LNCAP (cell line): Measurements from ENCODE around the gene SLC6A8.

Source experiments
- TF ChIP-seq, protein P1 (sequence below): fragments of 450-650 bp; IDR thresholded peaks from 2 replicates; pipeline ENCODE4 v1.5.1; 2017; ENCODE audit warnings: mild to moderate bottlenecking

SLC6A8 gene

GRCh38 chrX:153641627-153642026 lies 46.1 kb upstream of the SLC6A8 start:
- TF ChIP-seq, protein P1, sequence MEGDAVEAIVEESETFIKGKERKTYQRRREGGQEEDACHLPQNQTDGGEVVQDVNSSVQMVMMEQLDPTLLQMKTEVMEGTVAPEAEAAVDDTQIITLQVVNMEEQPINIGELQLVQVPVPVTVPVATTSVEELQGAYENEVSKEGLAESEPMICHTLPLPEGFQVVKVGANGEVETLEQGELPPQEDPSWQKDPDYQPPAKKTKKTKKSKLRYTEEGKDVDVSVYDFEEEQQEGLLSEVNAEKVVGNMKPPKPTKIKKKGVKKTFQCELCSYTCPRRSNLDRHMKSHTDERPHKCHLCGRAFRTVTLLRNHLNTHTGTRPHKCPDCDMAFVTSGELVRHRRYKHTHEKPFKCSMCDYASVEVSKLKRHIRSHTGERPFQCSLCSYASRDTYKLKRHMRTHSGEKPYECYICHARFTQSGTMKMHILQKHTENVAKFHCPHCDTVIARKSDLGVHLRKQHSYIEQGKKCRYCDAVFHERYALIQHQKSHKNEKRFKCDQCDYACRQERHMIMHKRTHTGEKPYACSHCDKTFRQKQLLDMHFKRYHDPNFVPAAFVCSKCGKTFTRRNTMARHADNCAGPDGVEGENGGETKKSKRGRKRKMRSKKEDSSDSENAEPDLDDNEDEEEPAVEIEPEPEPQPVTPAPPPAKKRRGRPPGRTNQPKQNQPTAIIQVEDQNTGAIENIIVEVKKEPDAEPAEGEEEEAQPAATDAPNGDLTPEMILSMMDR = no peak

GRCh38 chrX:153642051-153642654 lies 45.6 kb upstream of the SLC6A8 start:
- TF ChIP-seq, protein P1 = no peak

GRCh38 chrX:153642655-153643430 lies 44.9 kb upstream of the SLC6A8 start:
- TF ChIP-seq, protein P1 = no peak

DNA sequence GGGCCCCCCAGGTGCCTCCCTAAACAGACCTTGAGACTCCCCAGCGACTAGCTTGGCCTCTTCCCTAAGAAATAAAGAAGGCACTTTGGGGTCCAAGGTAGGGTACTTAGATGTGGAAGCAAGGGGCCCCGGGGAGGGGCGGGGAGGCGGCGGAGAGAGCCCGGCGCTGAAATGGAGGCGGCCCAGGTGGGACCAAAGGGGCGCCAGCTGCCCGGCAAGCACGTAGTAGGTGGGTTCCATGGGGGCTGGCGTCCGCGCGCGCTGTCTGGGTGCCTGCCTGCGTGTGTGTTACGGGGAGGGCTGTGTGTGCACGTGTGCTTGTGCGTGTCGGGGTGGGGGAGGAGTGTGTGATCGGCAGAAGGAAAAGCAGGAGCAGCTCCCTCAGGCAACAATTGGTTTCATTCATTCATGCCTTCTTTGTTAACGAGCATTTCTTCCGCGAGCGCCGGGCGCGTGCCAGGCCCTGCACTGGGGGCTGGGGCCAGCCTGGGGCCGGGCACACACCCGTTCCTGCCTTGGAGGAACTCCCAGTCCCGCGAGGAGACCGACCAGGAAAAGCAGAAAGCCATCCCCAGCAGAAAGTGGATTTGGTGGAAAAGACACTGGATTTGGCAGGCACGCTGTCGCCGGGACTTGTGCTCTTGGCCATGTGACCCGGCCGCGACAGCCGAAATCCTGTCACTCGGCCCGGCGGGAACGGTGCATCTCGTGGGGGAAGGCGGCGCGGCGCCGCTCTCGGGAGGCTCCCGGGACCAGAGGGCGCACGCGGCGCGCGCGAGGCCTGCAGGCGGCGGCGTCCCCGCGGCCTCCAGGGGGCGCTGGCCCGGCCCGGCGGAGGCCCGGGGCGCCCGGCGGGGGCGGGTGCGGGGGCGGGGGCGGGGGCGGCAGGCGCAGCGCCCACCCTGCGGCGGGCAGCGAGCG lies 44.0 kb upstream of the SLC6A8 start:
- TF ChIP-seq, protein P1 = peak; percentile 47

DNA sequence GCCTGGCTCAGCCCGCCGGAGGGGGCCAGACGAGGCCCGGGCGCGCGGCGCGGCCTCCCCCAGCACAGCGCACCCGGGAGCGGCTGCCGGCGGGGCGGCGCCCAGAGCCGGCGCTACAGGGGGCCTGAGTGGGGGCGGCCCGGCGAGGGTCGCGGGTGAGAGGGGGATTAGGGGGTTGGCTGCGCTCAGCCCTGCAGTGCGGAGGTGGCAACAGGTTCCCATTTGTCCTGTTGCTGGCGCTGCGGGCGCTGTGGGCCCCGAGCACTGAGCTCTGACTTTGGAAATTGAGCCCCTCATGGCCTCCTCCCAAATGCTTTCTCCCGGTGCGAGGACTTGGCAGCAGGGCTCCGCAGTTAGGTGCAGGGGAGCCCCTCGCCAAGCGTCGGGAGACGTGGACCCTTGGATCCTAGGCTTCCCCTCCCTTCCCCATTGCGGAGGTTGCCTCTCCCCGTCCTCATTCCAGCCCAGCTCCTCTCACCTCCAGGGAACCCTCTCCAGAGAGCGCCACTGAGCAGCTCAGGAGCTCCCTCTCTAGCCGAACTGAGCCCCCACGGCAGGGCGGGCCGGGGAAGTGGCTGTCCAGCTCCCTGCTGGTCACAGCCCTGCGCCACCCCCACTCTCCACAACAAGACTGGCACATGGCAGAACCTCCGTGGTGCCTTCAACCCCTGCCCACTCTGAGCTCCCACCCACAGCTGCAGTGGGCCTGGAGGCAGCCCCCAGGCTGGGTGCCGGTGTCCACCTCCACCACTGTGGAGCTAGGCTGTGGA lies 43.2 kb upstream of the SLC6A8 start:
- TF ChIP-seq, protein P1 = no peak

- TF ChIP-seq, protein P1 = no peak
Measured at GRCh38 chrX:153645151-153645550, 42.6 kb upstream of the SLC6A8 start.
